Thoracic aorta (tissue), 2 donors: ENCODE measurements around the gene MCM9. TPM values are rescaled to one million over a fixed set of nuclear protein-coding genes. Genes with fewer than 3 reads are reported as not detected.

ENCODE experiments used
- ATAC-seq: fragments of 150-250 bp; one replicate; pipeline ENCODE4 v1.8.0; 2017; ENCODE audit warnings: low read depth; ENCODE audit not compliant: insufficient number of reproducible peaks, low FRiP score
- DNase-seq: peaks from one replicate; pipeline ENCODE4 v3.0.0-alpha.2; 2020; ENCODE audit warnings: low spot score
- H3K27ac ChIP-seq, 2 donors: fragments of 200-600 bp; sonication (generic); 1 replicate in 1 of 2; 2 replicates in 1 of 2; pipeline ENCODE4 v1.5.1; 2016; ENCODE audit warnings: mild to moderate bottlenecking in 2 of 2, moderate library complexity in 2 of 2
- H3K27me3 ChIP-seq: fragments of 200-600 bp; sonication (generic); replicated peaks from 2 replicates; pipeline ENCODE4 v1.6.0; 2016; ENCODE audit warnings: mild to moderate bottlenecking; ENCODE audit not compliant: insufficient read depth
- H3K36me3 ChIP-seq: fragments of 200-600 bp; sonication (generic); one replicate; pipeline ENCODE4 v1.5.1; 2016
- H3K4me1 ChIP-seq, 2 donors: fragments of 200-600 bp; sonication (generic); 1 replicate in 1 of 2; 2 replicates in 1 of 2; pipeline versions ENCODE4 v1.5.1 to v1.6.0; 2016; ENCODE audit warnings: low read depth in 2 of 2, mild to moderate bottlenecking in 1 of 2; ENCODE audit not compliant: control insufficient read depth in 1 of 2
- H3K4me3 ChIP-seq: fragments of 200-600 bp; sonication (generic); 2 replicates; pipeline ENCODE4 v1.5.1; 2016; ENCODE audit warnings: mild to moderate bottlenecking
- H3K9me3 ChIP-seq: fragments of 200-600 bp; sonication (generic); 2 replicates; pipeline ENCODE4 v1.5.1; 2016
- CTCF ChIP-seq: fragments of 200-600 bp; sonication (generic); IDR thresholded peaks from one replicate; pipeline ENCODE4 v1.5.1; 2019; ENCODE audit warnings: antibody characterized with exemption
- total RNA-seq, 2 donors: library from RNA; depleted of rRNA; stranded (reverse); fragments of >200 nt; gene quantifications; one replicate each; pipeline versions ENCODE4 v1.1.0 to v1.2.3, GENCODE V29; 2016

Gene MCM9
- total RNA-seq, 2 donors from 2014 or later: 14.1 to 22.2 TPM

- H3K27me3 ChIP-seq: no peaks in the 10 kb centered on the region
Measured at GRCh38 chr6:118788702-118789101, 146.3 kb downstream of the MCM9 start.

GRCh38 chr6:118787724-118788423, 147.1 kb downstream of the MCM9 start:
- TF ChIP-seq CTCF: no peak
- Histone ChIP-seq H3K4me3 (no peak overlapping the region), H3K9me3 (no peaks in the 10 kb centered on the region), H3K4me1 (no peaks in the 10 kb centered on the region), H3K36me3 (no peaks in the 10 kb centered on the region), H3K27me3 (no peaks in the 10 kb centered on the region), H3K27ac (no peak overlapping the region)
- ATAC-seq (no peak), DNase-seq (no peak)

More at GRCh38 chr6:118788702-118789101, 146.3 kb downstream of the MCM9 start:
- no peak overlapping the region for H3K27ac ChIP-seq
- no peaks in the 10 kb centered on the region for H3K9me3 ChIP-seq
- no peaks in the 10 kb centered on the region for H3K4me1 ChIP-seq
- DNase-seq: no peak
- H3K36me3 ChIP-seq: no peaks in the 10 kb centered on the region
- ATAC-seq: no peak
- H3K4me3 ChIP-seq: no peak overlapping the region
- TF ChIP-seq CTCF: no peak

GRCh38 chr6:118786596-118787453, 148.1 kb downstream of the MCM9 start:
- Histone ChIP-seq H3K4me3 (no peak overlapping the region), H3K36me3 (no peaks in the 10 kb centered on the region), H3K27ac (no peak overlapping the region), H3K9me3 (no peaks in the 10 kb centered on the region), H3K27me3 (no peaks in the 10 kb centered on the region), H3K4me1 (no peaks in the 10 kb centered on the region)
- TF ChIP-seq CTCF: no peak
- no peak for ATAC-seq
- no peak for DNase-seq

GRCh38 chr6:118785601-118786000, 149.4 kb downstream of the MCM9 start:
- Histone ChIP-seq H3K4me3 (no peak overlapping the region), H3K27ac (no peak overlapping the region), H3K27me3 (no peaks in the 10 kb centered on the region), H3K9me3 (no peaks in the 10 kb centered on the region), H3K36me3 (no peaks in the 10 kb centered on the region), H3K4me1 (no peaks in the 10 kb centered on the region)
- DNase-seq: no peak
- ATAC-seq: no peak
- no peak for TF ChIP-seq CTCF

- DNase-seq (no peak), ATAC-seq (no peak)
- Histone ChIP-seq H3K4me3 (no peak overlapping the region), H3K36me3 (no peaks in the 10 kb centered on the region), H3K27me3 (no peaks in the 10 kb centered on the region), H3K27ac (no peak overlapping the region), H3K9me3 (no peaks in the 10 kb centered on the region), H3K4me1 (no peaks in the 10 kb centered on the region)
- no peak for TF ChIP-seq CTCF
Measured at GRCh38 chr6:118784641-118785164, 150.3 kb downstream of the MCM9 start.
